ENCODE results near the gene PRMT2.

The PRMT2 gene

DNA sequence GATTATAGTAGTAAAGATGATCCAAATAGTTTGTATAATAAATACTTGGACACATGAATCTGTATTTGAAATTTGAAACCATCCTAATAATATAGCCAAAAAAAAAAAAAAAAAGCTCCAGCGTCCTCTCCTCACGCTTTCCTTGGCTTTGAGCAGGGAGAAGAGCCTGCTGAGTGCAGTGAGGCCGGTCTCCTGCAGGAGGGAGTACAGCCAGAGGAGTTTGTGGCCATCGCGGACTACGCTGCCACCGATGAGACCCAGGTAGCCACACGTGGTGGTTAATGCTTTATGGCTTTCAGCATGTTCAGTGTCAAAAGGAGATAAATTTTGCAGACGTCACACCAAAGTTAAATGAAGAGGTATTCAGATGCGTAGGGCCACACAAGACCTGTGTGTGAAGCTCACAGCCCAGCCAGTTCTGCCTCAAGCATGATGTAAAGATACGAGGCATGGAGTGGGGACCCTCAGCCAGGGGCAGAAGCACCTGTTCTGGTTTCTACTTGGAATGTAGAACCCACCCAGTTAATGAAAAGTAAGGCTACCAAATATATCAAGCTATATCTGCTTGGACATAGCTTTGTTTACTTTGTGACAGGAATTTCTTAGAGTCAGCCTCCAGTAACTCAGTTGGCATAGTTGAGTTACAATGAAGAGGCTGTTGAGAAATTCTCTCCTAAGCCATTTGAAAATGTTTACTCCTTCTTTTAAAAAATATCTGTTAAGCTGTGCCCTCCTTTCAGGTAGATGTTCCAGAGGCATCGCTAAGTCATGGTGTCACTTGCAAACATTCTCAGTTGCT lies 8.1 kb downstream of the PRMT2 start:
- Histone ChIP-seq H2AFZ (ENCODE audit: insufficient read depth, low read length, poor library complexity) (no peak overlapping the region), H3K4me1 (ENCODE audit: control insufficient read depth in 1 of 2, insufficient read depth in 2 of 2, low read length in 2 of 2) (no peaks in the 10 kb centered on the region), H3K4me2 (ENCODE audit: low read length) (no peak overlapping the region), H3K14ac (ENCODE audit: low read length) (no peak overlapping the region), H3K79me1 (ENCODE audit: low read length) (no peaks in the 10 kb centered on the region), H3K36me3 (ENCODE audit: control insufficient read depth in 1 of 2, insufficient read depth in 2 of 2, low read length in 2 of 2) (peaks cover 34 to 44% of the 10 kb centered on the region in 2 experiments), H2BK12ac (ENCODE audit: low read length) (no peak overlapping the region), H3K4me3 (ENCODE audit: low read depth, low read length) (no peak overlapping the region), H3K18ac (ENCODE audit: low read length) (no peak overlapping the region), H3K4ac (ENCODE audit: low read depth, low read length) (no peak overlapping the region), H3K27ac (ENCODE audit: low read depth, low read length) (no peak overlapping the region), H3K79me2 (ENCODE audit: control insufficient read depth, insufficient read depth, low read length, poor library complexity) (no peaks in the 10 kb centered on the region), H4K8ac (ENCODE audit: low read depth, low read length) (no peak overlapping the region), H2BK120ac (ENCODE audit: insufficient read depth, low read length, poor library complexity) (no peak overlapping the region), H4K12ac (ENCODE audit: low read depth, low read length) (no peak overlapping the region), H3K23ac (ENCODE audit: low read length) (no peak overlapping the region), H3K9me3 (ENCODE audit: insufficient read depth, low read depth, low read length) (no peaks in the 10 kb centered on the region), H2AK5ac (ENCODE audit: low read length) (no peak overlapping the region), H3K9ac (ENCODE audit: low read length) (no peak overlapping the region), H4K91ac (ENCODE audit: low read depth, low read length) (no peak overlapping the region), H3K27me3 (ENCODE audit: insufficient read depth, low read length) (no peaks in the 10 kb centered on the region), H2BK5ac (ENCODE audit: low read depth, low read length, poor library complexity) (no peak overlapping the region)
- WGBS (ENCODE audit: extremely low coverage, insufficient coverage, insufficient read length) = no CpG with 5 or more reads among the region's 12 CpGs
- DNase-seq = no peak

DNA sequence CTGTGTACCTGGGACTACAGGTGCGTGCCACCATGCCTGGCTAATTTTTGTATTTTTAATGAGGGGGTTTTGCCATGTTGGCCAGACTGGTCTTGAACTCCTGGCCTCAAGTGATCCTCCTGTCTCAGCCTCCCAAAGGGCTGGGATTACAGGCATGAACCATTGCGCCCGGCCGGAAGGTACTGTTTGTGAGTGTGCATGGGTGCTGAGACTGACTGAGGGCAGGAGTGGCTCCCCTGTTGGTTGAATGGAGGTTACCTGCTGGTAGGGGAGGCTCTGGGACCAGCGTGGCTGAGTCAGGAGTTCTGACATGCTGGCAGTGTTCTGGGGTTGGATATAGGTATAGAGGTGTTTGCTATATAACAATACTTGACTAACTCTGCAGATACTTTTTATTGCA lies 10.4 kb downstream of the PRMT2 start:
- Histone ChIP-seq H3K18ac (ENCODE audit: low read length) (no peak overlapping the region), H3K27ac (ENCODE audit: low read depth, low read length) (no peak overlapping the region), H4K91ac (ENCODE audit: low read depth, low read length) (no peak overlapping the region), H2AFZ (ENCODE audit: insufficient read depth, low read length, poor library complexity) (no peak overlapping the region), H3K4ac (ENCODE audit: low read depth, low read length) (no peak overlapping the region), H3K4me3 (ENCODE audit: low read depth, low read length) (no peak overlapping the region), H3K79me1 (ENCODE audit: low read length) (no peaks in the 10 kb centered on the region), H3K14ac (ENCODE audit: low read length) (no peak overlapping the region), H4K8ac (ENCODE audit: low read depth, low read length) (no peak overlapping the region), H3K4me2 (ENCODE audit: low read length) (no peak overlapping the region), H3K36me3 (ENCODE audit: control insufficient read depth in 1 of 2, insufficient read depth in 2 of 2, low read length in 2 of 2) (peaks cover 54 to 64% of the 10 kb centered on the region in 2 experiments), H3K27me3 (ENCODE audit: insufficient read depth, low read length) (no peaks in the 10 kb centered on the region), H2AK5ac (ENCODE audit: low read length) (no peak overlapping the region), H3K4me1 (ENCODE audit: control insufficient read depth in 1 of 2, insufficient read depth in 2 of 2, low read length in 2 of 2) (no peaks in the 10 kb centered on the region), H2BK12ac (ENCODE audit: low read length) (no peak overlapping the region), H3K9me3 (ENCODE audit: insufficient read depth, low read depth, low read length) (peaks cover 2% of the 10 kb centered on the region), H4K12ac (ENCODE audit: low read depth, low read length) (no peak overlapping the region), H2BK5ac (ENCODE audit: low read depth, low read length, poor library complexity) (no peak overlapping the region), H2BK120ac (ENCODE audit: insufficient read depth, low read length, poor library complexity) (no peak overlapping the region), H3K23ac (ENCODE audit: low read length) (no peak overlapping the region), H3K79me2 (ENCODE audit: control insufficient read depth, insufficient read depth, low read length, poor library complexity) (no peaks in the 10 kb centered on the region), H3K9ac (ENCODE audit: low read length) (no peak overlapping the region)
- no CpG with 5 or more reads among the region's 5 CpGs for WGBS (ENCODE audit: extremely low coverage, insufficient coverage, insufficient read length)
- DNase-seq = no peak

DNA sequence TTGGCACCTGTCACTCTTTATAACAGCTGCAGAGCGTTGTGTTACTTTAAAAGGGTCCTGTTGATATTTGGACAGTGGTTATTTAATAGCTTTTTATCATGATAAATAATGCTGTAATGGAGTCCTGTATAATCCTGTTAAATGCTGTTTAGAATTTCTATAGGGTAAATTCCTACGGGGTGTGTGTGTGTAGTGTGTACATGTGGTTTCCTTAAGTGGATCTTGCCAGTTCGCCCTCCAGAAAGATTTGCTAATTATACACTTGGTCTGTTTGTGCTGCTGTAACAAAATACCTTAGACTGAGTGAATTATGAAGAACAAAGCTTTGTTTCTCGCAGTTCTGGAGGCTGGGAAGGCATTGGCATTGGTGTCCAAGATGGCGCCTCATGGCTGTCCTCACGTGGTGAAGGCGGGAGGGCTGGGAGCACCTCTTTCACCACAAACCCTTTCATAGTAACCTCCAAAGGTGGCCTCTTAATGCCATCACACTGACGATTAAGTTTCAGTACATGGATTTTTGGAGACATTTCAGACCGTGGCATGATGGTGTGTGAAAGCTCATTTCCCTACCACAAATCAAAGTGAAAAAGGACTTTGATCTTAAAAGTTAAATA lies 11.2 kb downstream of the PRMT2 start:
- H3K27ac ChIP-seq (ENCODE audit: low read depth, low read length) = no peak overlapping the region
- H3K4me1 ChIP-seq (ENCODE audit: control insufficient read depth in 1 of 2, insufficient read depth in 2 of 2, low read length in 2 of 2) = no peaks in the 10 kb centered on the region
- H2BK12ac ChIP-seq (ENCODE audit: low read length) = no peak overlapping the region
- no peak overlapping the region for H2BK120ac ChIP-seq (ENCODE audit: insufficient read depth, low read length, poor library complexity)
- H4K8ac ChIP-seq (ENCODE audit: low read depth, low read length) = no peak overlapping the region
- H3K18ac ChIP-seq (ENCODE audit: low read length) = no peak overlapping the region
- H2BK5ac ChIP-seq (ENCODE audit: low read depth, low read length, poor library complexity) = no peak overlapping the region
- no peak overlapping the region for H3K23ac ChIP-seq (ENCODE audit: low read length)
- no peak overlapping the region for H3K4me2 ChIP-seq (ENCODE audit: low read length)
- H3K9ac ChIP-seq (ENCODE audit: low read length) = no peak overlapping the region
- peaks cover 3% of the 10 kb centered on the region for H3K9me3 ChIP-seq (ENCODE audit: insufficient read depth, low read depth, low read length)
- no peak overlapping the region for H3K4me3 ChIP-seq (ENCODE audit: low read depth, low read length)
- no peak overlapping the region for H3K4ac ChIP-seq (ENCODE audit: low read depth, low read length)
- H4K12ac ChIP-seq (ENCODE audit: low read depth, low read length) = no peak overlapping the region
- H3K27me3 ChIP-seq (ENCODE audit: insufficient read depth, low read length) = no peaks in the 10 kb centered on the region
- H3K14ac ChIP-seq (ENCODE audit: low read length) = no peak overlapping the region
- DNase-seq = no peak
- no peak overlapping the region for H4K91ac ChIP-seq (ENCODE audit: low read depth, low read length)
- H2AK5ac ChIP-seq (ENCODE audit: low read length) = no peak overlapping the region
- no CpG with 5 or more reads among the region's 9 CpGs for WGBS (ENCODE audit: extremely low coverage, insufficient coverage, insufficient read length)
- H3K79me2 ChIP-seq (ENCODE audit: control insufficient read depth, insufficient read depth, low read length, poor library complexity) = no peaks in the 10 kb centered on the region
- no peaks in the 10 kb centered on the region for H3K79me1 ChIP-seq (ENCODE audit: low read length)
- H2AFZ ChIP-seq (ENCODE audit: insufficient read depth, low read length, poor library complexity) = no peak overlapping the region
- peaks cover 57 to 64% of the 10 kb centered on the region in 2 experiments for H3K36me3 ChIP-seq (ENCODE audit: control insufficient read depth in 1 of 2, insufficient read depth in 2 of 2, low read length in 2 of 2)

DNA sequence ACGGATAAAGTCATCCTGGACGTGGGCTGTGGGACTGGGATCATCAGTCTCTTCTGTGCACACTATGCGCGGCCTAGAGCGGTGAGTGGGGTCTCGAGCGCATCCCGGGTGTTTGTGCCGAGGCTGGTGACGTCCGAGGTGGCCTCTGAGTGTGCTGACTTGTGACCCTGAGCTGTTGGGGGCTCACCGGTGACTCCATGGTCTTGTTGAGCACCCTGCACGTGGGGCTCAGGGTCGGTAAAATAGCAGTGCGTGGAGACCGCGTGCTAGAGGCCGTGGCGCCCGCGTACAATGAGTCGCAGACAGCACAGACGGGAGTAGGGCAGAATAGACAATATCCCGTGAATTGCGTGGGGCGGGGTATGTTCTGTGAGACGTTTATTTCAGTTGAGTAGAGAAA lies 13.1 kb downstream of the PRMT2 start:
- no peak for DNase-seq
- peaks cover 6% of the 10 kb centered on the region for H3K9me3 ChIP-seq (ENCODE audit: insufficient read depth, low read depth, low read length)
- no peak overlapping the region for H3K4ac ChIP-seq (ENCODE audit: low read depth, low read length)
- H3K79me1 ChIP-seq (ENCODE audit: low read length) = no peaks in the 10 kb centered on the region
- no peak overlapping the region for H4K8ac ChIP-seq (ENCODE audit: low read depth, low read length)
- WGBS (ENCODE audit: extremely low coverage, insufficient coverage, insufficient read length) = no CpG with 5 or more reads among the region's 27 CpGs
- H3K4me2 ChIP-seq (ENCODE audit: low read length) = no peak overlapping the region
- H3K4me1 ChIP-seq (ENCODE audit: control insufficient read depth in 1 of 2, insufficient read depth in 2 of 2, low read length in 2 of 2) = no peaks in the 10 kb centered on the region
- no peak overlapping the region for H2BK120ac ChIP-seq (ENCODE audit: insufficient read depth, low read length, poor library complexity)
- no peak overlapping the region for H4K12ac ChIP-seq (ENCODE audit: low read depth, low read length)
- no peak overlapping the region for H3K9ac ChIP-seq (ENCODE audit: low read length)
- H2AFZ ChIP-seq (ENCODE audit: insufficient read depth, low read length, poor library complexity) = no peak overlapping the region
- H2BK5ac ChIP-seq (ENCODE audit: low read depth, low read length, poor library complexity) = no peak overlapping the region
- H3K23ac ChIP-seq (ENCODE audit: low read length) = no peak overlapping the region
- peaks cover 56 to 67% of the 10 kb centered on the region in 2 experiments for H3K36me3 ChIP-seq (ENCODE audit: control insufficient read depth in 1 of 2, insufficient read depth in 2 of 2, low read length in 2 of 2)
- no peaks in the 10 kb centered on the region for H3K27me3 ChIP-seq (ENCODE audit: insufficient read depth, low read length)
- H3K27ac ChIP-seq (ENCODE audit: low read depth, low read length) = no peak overlapping the region
- H3K14ac ChIP-seq (ENCODE audit: low read length) = no peak overlapping the region
- H4K91ac ChIP-seq (ENCODE audit: low read depth, low read length) = no peak overlapping the region
- H2AK5ac ChIP-seq (ENCODE audit: low read length) = no peak overlapping the region
- H2BK12ac ChIP-seq (ENCODE audit: low read length) = no peak overlapping the region
- H3K4me3 ChIP-seq (ENCODE audit: low read depth, low read length) = no peak overlapping the region
- no peaks in the 10 kb centered on the region for H3K79me2 ChIP-seq (ENCODE audit: control insufficient read depth, insufficient read depth, low read length, poor library complexity)
- no peak overlapping the region for H3K18ac ChIP-seq (ENCODE audit: low read length)
